ENCODE data around the gene COTL1.

The COTL1 gene

DNA sequence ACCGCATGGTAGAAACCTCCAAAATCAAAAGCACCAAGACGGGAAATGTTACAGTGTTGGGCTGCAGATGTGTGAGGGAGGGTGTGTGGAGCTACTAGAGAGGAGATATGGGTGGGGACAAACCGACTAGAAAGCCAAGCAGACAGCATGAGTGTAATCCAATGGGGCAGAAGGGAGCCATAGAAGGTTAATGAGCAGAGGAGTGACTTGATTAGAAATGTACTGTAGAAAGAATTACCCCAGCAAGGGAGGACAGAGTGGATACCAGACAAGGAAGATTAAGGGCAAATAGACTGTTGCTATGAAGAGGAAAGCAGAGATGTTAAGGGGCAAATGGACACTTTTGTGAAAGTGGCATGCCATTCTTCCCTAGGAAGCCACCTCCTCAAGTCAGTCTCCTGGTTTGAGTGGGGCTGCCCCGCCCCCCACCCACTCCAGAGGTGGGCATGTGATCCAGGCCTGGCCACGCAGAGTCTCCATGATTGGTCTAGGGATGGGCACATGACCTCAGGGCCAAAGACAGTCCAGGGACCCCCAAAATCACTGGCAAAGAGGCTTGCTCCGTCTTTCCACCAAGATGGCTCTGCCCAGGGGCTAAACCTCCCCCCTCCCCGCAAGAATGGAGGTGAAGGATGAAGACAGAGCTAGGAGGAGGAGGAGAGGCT lies 4.3 kb downstream of the COTL1 start:
- DNase-seq: no peak

DNA sequence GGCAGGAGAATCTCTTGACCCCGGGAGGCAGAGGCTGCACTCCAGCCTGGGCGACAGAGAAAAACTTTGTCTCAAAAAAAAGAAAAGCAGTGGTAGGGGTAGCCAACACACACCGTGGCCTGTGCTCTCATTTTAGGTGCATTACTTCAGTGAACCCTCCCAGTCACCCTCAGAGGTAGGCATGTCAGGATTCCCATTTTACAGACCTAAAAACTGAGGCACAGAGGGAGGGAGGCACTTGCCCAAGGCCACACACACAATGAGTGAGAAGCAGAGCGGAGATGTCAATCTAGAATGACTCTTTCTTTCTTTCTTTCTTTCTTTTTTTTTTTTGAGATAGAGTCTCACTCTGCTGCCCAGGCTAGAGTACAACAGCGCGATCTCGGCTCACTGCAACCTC lies 5.2 kb downstream of the COTL1 start:
- no peak for DNase-seq

DNA sequence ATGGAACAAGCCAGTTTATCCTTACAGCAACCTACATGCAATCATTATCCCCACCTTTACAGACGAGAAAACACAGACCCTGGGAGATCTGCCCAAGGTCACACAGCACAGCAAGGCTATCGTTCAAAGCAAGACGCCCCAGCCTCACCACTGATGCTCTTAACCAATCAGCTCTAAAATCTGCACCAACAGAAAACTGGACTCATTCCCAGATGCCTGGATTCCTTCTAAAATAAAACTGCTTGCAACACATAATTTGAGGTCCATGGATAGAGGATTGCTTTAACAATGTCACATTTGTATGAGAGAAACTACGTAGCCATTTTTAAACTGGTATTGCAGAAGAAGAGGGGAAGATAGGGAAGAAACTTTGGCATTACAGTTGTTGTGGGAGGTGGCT lies 6.8 kb downstream of the COTL1 start:
- DNase-seq: no peak

DNA sequence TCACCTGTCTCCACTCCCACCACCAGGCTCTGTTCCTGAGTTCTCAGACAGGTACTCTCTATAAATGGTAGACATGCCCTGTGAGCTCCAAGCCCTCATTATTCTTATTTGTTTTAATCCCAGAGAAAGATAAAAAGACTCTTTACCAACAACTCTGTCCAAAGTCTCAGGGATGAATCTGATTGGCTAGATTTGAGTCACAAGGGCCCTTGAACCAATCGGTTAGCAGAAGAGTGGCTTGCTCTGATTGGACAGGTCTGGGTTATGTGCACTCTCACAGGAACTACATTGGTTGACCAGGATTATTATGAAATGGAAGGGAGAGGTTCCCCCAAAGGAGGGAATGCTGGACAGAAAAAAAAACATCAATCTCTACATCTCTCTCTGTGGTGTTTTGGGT lies 7.5 kb downstream of the COTL1 start:
- no peak for DNase-seq

DNA sequence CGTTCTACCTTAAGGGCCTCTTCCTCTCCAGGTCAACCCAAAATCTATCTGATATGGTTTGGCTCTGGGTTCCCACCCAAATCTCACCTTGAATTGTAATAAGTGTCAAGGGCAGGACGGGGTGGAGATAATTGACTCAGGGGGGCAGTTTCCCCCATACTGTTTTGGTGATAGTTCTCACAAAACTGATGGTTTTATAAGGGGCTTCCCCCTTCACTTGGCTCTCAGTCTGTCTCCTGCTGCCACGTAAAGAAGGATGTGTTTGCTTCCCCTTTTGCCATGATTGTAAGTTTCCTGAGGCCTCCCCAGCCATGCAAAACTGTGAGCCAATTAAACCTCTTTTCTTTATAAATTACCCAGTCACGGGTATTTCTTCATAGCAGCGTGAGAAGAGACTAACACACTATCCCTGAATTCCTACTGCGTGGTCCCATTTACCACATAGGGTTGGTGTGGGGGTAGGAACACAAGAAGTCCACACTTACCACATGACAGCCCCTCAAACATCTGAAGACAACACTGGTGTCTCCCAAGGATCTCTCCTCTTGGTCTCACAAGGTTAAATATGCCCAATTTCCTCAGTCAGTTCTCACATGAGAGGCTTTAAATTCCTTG lies 8.2 kb downstream of the COTL1 start:
- DNase-seq: no peak

DNA sequence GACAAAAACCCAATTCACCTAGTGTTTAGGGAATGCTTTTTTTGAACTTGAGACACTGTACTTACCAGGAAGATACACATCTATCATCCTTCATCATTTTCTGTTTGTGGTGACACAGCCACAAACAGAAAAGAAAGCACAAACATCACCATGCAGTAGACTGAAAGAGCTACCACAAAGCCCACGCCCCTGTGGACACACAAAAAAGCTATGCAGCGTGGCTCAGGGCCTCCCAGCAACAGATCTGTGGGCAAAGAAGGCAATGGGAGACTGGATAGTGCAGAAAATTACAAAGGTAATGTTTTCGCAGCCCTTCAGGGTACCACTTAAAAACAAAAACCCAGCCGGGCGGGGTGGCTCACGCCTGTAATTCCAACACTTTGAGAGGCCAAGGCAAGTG lies 9.6 kb downstream of the COTL1 start:
- DNase-seq: no peak

DNA sequence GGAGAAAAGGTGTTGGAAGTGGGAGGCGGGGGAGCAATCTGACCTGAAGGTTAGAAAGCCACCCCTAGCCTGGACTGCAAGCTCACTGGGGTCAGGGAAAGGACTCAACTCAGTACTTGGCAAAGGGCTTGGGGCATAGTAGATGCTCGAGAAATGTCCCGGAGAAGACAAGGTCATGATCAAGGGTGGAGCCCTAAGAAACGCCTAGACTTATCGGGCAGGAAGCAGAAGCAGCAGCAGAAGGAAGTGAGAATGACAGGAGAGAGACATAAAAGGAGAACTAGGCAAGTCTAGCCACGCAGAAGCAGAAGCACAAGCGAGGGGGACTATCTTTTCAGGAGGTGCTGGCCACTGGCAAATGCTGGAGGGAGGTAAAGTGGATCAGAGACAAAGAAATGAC lies 10.2 kb downstream of the COTL1 start:
- DNase-seq: no peak

DNA sequence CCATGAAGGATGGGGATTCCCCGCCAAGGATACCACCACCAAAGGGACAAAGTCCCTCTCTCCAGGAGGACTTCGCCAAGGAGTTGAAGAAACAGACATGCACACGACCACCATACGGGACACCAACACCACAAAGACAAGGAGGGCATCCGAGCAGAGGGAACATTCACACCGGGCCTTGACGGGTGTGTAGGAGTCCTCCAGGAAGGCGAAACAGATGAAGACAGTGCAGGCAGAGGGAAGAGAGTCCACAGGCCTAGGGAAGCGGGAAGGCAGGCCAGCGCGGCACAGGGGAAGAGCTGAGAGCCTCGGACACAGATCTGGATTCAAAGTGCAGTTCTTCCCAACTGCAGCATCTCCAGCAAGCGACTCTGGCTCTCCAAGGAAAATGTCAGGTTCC lies 10.8 kb downstream of the COTL1 start:
- no peak for DNase-seq

DNA sequence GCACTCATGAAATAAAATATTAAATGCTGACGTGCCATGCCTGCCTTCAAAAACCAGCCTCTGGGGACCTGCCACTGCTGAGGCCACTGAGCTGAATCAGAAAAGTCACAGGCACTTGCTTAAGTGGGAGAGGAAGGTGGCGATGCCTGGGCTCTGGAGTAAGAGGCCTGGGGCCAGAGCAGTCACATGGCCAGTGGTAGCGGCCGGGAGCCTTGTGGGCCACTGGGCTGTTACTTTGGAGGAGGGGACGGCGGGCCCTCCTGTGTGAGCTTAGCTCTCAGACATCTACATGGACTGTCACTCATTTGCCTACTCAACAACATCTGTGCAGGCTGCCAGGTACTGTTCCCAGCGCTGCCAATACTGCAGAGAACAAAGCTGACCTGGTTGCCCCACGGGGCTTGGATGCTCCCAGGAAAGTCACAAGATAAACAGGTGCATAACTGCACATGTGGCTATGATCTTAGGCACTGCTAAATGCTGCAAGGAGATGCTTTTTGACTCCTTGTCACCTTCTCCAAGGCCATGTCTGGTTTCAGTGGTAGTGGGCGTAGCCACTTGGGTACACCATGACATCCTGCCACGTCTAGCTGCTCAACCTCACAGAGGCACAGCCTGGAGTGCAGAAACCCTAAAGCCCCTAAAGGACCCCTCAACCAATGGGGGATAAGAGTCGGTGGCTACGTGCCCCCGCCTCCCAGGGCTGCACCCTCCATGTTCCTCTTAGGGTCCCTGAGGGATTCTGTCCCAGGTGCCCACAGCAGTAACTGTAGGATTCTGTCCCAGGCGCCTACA lies 11.6 kb downstream of the COTL1 start:
- no peak for DNase-seq

DNA sequence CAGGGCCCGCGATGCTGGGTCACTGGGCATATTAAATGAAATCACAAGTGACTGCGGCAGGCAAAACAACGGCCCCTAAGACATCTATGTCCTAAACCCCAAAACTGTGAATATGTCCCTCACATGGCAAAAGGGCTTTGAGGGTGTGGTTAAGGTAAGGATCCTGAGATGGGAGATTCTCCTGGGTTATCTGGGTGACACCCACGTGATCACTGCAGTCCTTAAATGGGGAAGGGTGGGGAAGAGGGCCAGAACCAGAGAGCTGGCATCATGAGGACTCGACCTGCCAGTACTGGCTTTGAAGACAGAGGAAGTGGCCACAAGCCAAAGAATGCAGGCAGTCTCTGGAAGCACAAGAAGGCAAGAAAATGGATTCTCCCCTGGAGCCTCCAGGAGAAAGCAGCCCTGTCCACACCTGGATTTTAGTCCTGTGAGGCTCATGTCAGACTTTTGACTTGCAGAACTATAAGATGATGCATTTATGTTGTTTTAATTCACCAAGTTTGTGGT lies 12.5 kb downstream of the COTL1 start:
- no peak for DNase-seq

DNA sequence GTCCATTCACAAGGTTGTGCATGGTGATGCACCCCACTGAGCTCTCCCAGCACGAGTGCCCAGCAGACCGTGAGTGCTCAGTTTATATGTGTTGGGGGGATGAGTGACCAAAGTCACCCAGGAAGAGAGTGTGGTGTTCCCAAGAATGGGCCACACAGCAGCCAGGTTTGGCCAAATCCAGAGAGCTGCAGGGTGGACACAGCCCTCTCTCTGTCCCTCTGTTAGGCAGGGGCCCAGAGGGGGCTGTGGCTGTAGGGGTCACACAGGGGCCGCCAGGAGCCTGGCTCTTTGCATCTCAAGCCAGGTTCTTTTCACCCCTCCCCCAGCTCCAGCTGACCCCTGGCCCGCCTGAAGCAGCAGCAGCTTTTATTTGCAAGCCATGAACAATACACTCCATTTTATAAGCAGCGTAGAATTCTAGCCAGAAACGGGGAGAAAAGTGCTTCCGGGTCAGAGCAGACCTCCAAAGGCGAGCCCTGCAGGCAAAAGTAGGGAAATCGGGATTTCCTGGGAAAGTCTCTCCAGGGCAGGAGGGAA lies 13.3 kb downstream of the COTL1 start:
- DNase-seq: no peak

DNA sequence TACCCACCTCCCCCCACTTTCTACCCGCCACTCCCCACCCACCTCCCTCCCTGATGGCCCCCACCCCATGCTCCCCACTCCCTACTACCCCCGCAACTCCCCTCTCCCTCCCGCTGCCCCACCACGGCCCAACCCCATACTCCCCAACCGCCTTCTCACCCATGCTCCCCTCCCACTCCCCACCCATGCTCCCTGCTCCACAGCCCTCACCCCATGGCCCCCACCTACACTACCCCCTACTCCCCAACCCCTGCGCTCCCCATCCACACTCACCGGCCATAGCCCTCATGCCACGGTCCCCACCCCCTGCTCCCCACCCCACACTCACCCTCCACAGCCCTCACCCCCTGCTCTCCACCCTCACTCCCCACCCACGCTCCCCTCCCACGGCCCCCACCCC lies 13.9 kb downstream of the COTL1 start:
- DNase-seq: no peak

DNA sequence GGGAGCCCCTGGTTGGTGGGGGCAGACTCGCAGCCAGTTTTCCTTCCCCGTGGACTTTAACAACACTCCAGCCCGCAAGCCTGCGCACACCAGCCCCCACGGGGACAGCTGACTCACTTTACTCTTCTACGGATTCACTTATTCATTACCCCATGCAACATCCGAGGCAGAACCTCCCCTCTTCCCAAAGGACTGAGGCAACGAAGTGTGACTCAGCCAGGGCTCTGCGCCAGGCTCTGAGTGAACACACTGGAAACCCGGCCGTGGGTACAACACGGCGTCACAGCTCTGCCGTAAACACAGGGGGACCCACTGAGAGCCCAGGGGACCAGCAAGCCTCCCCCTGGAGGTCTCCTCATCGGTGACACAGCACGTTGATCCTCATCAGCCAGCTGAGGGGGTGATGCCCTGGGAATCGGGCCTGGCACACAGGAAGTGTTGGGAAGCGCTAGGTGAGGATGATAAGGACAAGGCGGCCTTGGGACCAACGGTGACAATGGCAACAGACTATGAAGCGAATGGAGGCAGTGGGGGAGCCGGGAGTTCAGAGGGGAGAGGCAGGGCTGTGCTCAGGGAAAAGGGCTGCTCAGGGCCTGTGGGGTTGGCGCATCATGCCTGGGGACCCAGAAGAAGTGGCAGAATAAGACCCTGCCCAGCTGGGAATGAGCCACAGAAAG lies 14.6 kb downstream of the COTL1 start:
- DNase-seq: peak; percentile 91

DNA sequence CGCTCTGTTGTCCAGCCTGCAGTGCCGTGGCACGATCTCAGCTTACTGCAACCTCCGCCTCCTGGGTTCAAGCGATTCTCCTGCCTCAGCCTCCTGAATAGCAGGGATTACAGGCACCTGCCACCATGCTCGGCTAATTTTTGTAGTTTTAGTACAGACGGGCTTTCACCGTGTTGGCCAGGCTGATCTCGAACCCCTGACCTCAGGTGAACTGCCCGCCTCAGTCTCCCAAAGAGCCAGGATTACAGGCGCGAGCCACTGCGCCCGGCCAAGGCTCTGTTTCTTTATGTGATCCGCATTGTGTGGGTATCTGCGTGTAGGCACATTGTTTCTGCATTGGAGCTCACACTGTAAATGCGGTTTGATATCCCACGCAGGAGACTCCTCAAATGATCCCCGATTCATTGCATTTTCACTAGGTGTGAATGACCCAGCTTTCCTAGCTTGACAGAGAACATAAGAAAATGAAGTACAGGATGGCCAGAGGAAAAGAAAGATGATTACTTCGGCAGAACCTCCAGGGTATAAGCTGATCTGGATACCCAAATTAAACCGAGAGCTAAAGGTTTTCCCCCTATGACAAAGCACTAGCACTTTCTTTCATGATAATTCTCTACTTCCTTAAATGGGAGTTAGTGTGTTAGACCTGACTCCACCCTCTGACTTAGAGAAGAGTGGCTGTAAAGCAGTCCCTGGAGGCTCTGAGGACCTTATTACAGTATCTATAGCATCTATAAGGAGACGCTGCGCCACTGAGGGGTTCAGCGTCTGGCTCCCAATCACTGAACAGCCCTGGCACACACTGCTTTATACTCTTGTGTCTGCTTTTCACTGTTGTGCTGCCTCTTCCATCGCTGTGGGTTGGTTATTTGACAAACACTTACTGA lies 17.3 kb downstream of the COTL1 start:
- no peak for DNase-seq

DNA sequence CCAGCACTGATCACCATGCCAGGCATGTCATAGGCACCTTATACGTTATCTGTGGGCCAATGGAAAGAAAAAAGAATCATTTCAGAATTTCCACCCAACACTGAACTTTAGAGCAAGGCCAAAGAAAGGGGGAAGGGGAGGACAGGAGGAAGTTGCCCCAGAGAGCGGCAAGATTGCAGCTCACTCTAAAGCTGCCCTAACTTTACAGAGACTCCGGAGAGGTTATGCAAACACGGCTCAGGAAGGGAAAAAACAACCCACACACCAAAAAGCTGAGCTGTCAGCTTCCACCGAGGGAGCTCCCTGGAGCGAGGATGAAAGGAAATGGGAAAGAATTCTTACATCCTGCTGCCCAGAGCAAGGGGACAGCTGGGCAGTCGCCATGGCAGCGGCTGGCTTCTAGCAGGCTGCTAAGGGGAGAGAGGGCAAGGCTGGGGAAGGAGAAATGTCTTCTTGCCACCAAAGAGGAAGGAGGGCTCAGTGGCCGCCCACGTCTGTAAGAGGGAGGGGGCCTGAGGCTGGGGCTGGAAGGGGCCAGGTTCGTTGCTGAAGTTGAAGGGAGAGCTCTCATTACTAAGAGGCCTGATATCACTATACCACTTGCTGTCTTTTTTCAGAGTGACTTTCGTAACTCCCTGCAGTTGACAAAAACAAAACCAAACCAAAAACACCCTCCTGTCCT lies 18.2 kb downstream of the COTL1 start:
- no peak for DNase-seq

DNA sequence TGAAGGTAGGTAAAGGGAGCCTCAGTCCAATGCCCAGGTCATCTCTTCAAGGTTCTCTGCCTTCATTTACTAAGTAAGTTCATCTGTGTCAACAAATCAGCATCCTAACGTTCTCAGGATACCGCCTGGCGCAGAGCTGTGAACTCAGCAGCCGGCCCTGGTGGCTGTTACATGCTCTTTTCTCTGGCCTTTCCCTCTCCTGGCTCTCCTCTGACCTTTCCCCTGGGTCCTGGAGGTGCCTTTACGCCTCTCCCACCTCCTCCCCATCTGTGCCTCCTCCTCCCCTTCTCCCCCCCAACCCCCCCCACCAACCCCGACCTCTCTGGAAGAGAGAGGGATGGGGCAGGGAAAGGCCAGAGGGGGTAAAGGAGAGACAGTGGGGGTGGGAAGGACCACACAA lies 19.5 kb downstream of the COTL1 start:
- no peak for DNase-seq

DNA sequence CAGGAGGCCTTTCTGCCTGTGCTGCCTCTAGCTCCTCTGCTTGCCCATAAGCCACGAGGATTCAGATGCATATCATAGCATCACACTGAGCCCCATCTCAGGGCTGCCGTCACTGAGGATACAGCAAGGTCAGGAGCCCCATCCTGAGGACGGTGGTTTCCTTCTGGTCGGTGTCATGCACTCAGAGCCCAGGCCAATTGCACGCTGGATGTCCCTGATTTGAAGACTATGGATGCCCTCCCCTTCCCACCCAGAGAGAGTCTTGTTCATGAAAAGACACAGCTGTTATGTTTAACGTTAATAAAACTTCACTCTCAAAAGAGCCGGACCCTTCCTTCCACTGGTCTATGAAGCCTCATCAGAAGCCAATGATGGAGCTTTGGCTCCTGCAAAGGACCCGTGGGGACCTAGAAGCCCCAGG lies 19.9 kb downstream of the COTL1 start:
- no peak for DNase-seq

DNA sequence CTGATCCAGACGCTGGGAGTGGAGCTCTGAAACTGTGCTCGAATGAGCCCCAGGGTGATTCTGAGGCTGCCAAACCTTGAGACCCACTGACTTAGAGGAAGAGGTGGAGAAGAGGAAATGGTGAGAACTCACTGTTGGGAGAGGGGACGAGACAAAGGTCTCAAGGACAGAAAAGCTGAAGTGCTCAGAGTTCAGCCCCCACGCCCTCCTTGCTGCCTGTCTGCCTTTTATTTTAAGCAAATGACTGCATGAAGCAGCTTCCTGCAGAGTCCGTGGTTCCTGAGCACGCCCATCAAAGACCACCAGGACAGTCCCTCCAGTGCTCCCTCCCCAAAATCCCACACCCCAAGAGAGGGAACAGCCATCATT lies 20.4 kb downstream of the COTL1 start:
- no peak for DNase-seq

DNA sequence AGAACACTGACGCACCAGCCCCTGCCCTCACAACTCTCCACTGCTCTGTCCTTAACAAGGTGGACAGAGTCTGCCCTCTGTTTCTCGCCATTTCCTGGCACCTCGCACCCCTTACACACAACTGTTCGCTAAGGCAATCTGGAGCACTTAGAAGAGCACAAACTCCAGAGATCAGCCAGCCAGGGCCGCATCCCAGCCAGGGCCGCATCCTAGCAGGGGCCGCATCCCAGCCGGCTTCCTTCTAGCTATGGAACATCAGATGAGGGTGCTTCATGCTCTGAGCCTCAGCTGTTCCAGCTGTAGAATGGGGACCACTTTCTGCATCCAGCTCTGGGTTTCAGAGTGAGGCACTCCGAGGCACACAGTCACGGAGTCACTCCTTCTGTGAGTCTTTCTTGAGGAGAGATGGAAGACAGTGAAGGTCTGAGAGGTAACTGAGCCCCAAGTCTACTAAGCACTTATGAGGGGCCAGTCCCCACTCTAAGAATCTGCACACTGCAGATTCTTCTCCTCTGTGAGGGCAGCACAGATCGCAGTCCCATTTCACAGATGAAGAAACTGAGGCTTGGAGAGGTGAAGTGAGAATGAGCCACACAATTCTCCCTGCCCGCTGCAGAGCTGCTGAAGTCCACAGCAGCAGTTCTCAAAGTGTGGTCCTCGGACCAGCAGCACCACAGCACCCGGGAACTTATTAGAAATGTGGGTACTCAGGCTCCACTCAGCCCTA lies 20.9 kb downstream of the COTL1 start:
- no peak for DNase-seq

DNA sequence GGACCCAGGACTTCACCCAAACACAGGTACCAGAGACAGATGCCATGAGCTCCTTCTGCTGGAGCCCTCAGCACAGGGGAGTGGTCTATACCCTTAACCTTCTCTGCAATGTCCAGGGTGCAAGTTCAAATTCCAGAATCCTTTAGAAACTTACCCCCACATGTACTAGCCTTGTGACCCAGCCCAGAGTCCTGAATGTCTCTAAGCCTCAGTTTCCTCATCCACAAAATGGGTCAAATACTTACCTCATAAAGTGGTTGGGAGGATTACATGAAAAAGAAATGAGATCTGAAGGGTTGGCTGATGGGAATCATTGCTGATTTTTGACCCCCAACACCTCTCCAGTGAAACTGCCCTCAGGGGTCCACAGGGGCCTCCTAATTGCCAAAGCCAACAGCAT lies 21.7 kb downstream of the COTL1 start:
- DNase-seq: no peak

DNA sequence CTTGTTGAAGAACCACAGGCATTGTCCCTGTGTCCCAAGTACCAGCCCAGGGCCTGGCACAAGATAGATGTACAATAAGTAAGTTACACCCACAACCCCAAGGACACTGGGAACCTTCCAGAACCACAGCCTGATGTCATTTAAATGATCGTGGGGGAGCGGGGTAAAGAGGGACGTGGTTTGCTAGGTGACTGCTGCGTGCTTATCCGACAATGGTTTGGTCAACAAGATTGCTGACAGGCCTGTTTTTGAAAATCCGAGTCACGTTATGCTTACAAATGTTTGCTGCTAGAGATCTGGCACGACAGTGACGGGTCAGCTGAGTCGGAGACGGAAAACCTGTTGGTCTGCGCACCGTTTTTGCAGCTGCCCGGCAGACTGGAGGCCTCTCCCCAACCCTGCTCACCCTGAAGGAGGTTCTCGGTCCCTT lies 22.8 kb downstream of the COTL1 start:
- DNase-seq: no peak

Measured in amniotic stem cell (primary cell).